GM18511 (cell line): ENCODE measurements around the gene UVSSA.

ENCODE experiments used
- ATAC-seq: cut with Tn5 transposase; IDR thresholded peaks from one replicate; pipeline ENCODE4 v1.9.1; 2021; ENCODE audit warnings: mild to moderate bottlenecking, moderate library complexity; ENCODE audit not compliant: unreplicated experiment

UVSSA gene

DNA sequence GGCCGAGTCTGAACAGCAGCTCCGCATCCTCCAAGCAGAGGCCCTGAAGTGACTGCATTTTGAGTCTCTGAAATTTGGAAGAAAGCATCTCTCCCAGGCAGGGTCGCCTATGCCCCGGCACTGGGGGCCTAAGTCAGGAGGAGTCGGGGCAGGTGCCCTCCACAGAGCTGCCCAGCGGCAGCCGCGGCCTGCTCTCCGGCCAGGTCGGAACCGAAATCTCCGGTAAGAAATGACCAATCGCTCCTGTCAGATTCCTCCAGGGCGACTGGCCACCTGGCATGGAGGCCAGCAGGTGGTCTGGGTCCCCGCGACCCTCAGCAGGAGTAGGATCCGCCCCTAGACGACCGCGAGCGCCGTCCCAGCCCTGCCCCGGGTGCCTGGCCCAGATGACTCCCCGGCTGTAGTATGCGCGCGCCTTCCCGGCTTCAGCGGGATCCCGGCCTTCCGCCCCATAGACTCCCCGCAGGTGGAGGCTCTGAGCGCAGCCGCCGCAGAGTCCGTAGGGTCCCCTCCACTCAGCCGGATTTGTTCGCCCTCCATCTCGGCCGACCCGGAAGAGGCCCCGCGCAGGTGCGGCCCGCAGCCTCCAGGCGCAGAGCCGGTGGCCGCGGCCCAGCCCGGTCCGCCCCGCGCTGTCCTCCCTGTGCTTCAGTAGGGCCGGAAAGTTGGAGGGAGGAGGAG, 57.7 kb downstream of the UVSSA start:
- ATAC-seq, result no peak

DNA sequence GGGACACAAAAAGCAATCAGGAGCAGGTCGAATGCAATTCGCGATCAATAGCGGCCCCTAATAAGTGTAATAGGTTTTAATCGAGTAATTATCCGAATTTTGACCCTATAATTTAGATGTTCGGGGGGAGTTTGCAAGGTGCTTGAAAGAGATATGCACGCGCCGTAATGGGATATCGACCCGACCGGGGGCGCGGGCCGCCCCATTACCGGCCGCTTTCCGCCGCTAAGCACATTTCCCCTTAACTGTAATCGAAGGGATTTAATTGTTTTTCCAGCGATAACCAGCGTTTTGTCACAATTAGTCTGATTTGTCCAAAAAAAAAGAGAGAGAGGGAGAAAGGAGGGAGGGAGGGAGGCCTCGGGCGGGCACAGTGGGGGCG, 58.2 kb downstream of the UVSSA start:
- ATAC-seq, result no peak

DNA sequence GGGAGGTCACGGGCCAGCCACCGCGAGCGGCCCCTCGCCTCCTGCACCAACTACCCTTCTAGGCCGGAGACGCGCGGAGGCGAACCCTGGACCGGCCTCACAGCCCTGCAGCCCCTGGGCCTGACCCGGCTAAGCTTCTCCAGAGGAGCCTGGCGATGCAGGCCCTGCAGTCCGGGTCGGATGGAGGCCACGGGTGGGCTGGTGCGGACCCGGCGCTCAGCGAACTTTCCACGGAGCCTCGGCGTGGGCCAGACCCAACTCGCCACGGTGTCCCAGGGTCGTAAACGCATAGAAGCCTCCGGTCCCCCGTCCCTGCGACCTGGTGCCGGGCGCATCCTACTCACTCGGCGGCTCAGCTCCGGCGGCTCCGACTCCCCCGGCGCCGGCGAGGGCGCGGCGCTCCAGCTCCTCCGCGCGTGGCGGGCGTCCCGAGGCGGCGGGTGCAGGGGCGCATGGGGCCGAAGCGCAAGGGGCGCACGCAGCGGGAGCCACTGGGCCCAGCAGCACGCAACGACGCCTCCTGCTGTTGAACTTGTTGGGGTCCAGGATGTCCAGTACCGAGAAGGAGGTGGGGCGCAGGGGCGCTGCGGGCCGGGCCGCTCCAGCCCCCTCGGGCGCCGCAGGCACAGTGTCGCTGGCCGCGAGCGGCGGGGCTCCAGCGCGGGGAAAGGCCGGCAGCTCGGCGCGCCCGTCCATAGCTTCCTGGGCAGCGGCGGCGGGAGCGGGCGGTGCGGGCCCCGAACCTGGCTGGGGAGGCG, 58.8 kb downstream of the UVSSA start:
- ATAC-seq, result no peak

DNA sequence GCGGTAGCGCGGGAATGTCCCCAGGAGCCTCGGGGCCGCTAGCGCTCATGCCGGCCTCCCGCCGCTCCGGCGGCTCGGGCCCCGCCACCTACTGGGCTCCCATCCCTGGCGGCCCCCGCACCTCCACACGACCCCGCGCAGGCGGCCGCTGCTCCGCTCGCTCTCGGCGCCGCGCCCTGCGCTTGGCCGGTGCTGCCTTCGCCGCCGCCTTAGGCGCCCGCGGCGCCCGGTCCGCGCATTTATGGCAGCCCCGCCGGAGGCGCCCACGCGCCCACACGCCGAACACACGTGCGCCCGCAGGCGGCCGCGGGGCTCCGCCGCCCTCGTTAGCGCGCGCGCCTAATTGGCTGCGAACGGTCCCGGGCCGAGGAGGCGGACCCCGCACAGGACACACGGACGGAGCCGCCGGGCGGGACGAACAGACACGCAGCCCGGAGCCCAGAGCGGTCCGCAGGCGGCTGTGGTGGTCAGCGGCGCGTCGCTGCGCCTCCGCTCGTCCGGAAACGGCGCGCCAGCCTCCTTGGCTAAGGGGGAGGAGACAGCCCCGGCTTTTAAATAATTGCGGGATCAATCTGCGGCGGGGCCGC, 59.5 kb downstream of the UVSSA start, which contains the start of gene NKX1-1:
Gene NKX1-1 (minus strand): TSS at position 49 of the 587 bp plus-strand sequence. CDS start 0 bp downstream, at position 49.
- ATAC-seq, result no peak

DNA sequence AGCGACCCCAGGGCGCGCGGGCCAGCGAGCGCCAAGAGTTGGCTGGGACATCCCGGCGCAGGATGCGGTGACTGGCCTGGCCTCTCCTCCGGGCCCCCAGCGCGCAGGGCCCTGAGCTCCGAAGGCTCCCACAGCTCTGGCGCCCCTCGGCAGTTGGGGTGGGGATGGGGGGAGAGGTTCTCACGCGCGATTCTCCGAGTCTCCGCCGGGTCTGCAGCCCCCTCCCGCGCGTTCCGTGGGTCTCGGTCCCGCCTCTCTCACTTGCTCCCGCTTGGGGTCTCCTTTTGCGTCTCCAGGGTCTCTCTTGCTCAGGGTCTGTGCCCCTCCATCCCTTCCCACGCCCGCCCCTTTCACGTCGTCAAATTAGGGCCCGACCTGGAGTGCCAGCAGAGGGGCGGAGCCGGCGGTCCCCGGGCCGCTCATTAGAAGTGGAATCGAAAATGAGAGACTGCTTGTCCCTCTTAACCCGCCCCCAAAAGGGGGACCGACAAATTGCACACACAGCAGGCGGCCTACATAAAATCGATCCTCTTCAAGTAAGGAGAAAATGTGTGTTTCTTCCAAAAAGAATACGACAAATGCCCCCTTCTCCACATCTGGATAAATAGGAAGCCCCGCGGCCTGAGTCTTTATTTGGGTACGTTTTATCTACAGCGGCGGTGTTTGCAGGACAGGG, 60.1 kb downstream of the UVSSA start:
- no peak for ATAC-seq

DNA sequence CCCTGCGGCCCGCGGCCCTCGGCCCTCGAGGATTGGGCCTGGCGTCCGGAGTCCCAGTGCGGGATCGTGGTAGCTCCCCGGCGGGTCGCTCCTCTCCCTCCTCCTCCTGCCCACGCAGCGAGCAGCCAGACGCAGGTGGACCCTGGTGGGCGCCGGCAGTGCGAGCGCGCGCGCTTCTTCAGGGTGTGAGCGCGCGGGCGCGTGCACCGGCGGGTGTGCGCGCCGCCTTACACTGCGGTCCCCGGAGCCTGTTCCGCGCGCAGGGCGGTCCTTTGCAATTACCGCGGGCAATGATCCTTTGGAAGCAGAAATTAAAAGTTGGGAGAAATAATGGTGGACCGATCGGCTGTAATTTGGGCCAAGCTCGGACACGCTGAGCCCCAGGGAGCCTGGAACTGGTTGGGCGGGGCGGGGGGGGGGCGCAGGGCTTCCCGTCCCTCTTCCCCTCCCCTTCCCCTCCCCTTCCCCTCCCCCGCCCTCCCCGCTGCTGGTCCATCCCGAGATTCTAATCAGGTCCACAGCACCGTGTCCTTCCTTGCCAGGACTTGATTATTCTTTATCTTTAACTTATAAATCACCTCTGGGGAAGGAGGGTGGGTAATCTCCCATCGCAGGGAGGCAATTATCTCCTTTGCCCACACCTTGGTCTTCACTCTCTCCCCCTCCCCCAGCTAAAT, 60.8 kb downstream of the UVSSA start:
- no peak for ATAC-seq

DNA sequence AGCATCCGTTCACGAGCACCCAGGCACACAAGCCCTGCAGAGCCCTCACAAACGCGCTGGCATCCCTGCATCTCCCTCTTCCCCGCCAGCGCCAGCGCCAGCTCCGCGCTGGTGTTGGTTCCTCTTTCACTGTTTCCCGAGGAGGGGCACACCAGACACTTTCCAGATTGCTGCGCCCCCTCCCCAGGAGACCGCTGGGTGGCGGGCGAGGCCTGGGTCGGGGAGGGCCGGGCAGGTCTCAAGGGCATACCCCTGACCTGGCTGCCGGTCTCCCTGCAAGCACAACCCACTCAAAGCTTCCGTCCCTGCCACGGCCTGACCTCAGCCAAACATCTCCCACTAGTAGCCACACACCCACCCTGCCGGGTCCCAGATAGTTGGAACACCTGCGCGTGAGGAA, 61.4 kb downstream of the UVSSA start:
- ATAC-seq, result no peak

DNA sequence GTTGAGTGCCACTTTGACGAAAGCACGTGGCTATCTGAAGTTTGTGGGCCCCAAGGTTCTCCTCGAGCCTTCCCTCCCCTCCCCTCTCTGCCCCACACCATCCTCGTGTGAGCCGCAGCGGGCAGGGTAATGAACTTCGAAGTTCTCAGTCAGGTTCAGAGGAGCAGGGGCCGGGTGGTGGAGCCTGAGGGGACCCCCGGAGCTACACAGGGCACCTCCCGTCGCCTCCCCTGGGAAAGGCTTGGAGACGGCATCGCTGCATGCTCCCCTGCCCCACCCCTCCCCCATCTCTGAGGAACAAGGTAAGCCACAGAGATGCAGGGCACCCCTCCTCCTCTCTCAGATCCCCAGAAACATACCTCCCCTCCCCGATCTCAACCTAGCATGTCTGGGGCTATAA, 62.1 kb downstream of the UVSSA start:
- no peak for ATAC-seq

DNA sequence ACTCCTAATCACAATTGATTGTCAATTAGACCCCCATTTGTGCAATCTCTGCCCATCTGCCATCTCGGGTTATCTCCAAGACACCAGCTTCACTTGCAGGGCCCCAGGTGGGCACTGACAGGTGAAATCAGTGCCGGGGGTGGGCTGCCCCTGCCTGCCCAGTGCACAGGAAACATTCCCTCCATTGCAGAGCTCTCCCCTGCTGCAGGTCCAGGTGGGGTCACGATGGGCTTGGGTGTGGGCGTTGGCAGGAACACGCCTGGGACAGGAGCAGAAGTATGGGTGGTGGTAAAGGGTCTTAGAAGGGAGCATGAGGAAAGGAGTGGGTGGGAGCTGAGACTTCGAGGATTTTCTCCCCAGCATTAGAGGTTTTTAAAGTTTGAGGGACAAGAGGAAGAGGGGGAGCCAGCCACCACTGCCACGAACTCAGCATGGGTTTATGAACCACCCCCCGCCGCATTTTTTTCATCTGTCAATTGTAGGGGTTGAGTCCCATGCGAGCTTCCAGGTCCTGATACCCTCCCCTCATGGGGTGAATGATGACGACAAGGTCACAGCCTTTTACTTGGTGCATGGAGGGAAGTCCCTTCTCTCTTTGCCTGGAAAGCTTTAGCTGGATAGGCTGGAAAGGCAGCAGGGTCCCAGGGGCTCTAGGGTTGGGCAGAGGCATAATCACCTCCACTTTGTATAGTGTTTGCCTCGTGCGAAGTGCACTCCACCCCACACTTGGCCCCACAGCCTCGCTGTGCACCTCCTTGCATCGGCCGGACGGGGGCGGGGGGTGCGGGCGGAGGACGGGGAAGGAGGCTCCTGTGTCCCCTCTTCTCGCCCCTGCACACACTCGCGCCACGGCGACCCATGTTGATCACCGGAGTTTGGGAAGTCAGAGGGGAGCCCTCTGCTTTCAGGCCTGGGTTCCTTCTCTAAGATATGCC, 62.8 kb downstream of the UVSSA start:
- no peak for ATAC-seq

DNA sequence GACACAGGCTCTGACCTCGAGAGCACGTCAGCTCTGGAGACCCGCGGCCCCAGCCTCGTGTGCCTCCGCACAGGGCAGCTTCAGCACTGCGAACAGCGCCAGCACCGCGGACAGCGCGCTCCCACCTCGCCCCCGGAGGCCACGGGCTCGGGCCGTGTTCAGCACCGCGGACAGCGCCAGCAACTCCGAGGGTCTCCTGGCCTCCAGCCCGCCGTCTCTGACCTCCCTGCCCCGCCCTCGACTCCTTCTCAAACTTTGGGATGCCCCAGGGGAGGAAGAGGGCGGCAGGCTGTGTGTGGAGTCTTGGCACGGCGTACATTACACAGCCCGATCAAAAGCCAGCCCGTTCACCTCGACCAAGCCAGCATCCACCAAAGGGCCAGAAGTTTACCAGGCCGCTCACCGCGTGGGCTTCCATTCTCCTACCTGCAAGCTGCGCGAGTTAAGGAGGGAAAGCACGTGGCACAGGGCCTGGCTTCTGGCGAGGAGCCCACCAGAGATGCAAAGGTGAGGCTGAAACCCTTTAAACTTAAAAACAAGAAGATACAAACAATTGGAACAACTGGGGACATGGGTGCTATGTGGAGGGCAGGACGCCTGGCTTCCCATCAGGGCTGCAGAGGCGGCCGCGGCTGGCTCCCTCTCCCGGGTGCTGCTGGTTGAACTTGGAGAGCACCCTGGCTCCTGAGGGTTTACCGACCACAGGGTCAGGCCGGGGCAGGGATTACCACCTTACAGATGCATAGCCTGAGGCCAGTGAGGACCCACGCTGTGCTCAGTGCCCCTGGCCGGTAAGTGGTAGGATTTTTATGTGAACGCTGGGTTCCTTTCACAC, 63.7 kb downstream of the UVSSA start:
- no peak for ATAC-seq

DNA sequence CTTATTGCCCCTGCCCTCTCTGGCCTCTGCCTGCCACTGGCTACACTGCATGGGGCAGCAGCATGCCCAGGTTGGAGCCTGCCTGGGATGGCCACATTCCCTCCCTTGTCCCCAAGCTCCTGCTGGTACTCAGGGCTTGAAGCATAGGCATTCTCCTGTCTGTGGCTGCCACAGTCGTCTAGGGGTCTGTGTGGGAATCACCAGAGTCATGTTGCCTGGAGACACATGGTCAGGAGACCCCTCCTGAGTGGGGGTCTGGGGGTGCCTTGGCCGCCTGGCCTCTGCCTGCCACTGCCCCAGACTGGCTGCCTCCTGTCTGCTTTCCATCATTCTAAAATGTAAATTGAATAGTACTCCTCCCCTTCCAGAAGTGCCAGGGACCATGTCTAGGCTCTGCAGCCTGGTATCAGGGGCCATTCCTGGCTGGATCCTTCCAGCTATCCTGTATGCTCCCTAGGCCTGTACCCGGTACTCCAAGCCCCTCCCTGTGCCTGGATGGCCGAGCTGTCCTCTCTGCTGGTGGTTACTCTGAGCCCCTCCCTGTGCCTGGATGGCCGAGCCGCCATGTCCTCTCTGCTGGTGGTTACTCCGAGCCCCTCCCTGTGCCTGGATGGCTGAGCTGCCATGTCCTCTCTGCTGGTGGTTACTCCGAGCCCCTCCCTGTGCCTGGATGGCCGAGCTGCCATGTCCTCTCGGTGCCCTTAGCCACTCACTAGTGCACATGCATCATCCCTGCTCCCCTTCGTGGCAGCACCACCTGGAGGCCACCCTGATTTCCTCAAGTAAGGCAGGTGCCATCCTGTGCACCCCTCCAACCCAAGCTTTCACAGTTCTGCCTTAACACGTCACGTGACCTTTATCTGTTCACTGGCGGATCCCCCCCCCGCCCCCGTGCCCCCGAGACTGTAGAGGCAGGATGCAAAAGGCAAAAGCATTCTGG, 64.7 kb downstream of the UVSSA start:
- ATAC-seq, result no peak

DNA sequence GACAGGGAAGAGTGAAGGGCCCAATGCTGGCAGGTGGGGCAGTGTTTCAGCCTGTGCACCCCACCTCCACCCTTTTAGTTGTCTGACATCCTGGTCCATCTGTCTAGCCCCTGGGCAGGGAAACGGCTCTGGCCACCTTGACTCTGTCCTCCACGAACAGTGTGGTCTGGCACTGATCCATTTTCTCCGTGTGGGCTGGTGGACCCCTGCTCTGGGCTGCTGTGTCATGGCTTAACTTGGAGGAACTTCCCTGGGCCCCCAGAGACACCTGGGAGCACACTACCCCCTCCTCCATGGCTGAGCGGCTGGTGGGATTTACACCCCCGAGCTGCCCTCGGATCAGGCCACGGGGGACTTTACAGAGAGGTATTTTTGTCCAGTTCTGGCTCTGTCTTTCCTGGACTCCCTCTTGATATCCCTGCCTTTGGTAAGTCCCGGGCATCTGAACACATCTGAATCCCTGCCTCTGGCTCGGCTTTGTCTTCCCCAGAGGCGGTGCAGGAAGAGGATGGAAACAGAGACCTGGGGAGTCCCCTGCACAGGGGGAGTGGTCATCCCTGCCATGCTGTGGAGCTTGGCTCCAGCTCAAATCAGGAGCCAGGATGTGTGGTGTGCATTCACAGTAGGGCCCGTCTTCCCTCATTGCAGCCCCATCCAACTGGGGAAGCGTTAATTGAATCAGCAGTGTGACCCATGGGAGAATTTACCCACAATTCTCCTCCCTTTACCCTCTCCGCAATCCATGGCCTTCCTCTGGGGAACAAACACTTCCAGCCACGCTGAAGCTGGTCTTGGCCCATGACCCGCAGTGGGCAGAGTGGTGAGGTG, 65.6 kb downstream of the UVSSA start:
- no peak for ATAC-seq

DNA sequence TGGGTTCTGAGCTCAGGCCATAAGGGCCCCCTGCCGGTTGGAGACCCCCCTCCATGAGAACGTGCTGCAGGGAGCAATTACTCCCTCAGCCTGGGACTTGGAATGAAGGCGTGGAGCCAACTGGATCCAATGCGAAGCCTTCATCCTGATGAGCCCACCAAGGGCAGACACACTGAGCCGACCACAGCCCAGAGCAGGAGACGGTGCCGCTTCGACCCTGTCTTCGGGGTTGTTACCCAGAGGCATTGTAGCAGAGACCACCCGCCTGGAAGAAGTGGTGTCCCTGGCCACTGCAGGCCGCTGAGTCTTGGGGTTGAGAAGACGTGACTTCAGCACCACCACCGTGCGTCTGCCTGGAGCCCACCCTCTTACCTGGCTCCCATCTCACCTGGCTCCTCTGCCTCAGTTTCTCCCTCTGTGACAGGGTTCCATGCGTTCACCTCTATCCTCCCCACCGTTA, 66.2 kb downstream of the UVSSA start:
- ATAC-seq, result no peak

DNA sequence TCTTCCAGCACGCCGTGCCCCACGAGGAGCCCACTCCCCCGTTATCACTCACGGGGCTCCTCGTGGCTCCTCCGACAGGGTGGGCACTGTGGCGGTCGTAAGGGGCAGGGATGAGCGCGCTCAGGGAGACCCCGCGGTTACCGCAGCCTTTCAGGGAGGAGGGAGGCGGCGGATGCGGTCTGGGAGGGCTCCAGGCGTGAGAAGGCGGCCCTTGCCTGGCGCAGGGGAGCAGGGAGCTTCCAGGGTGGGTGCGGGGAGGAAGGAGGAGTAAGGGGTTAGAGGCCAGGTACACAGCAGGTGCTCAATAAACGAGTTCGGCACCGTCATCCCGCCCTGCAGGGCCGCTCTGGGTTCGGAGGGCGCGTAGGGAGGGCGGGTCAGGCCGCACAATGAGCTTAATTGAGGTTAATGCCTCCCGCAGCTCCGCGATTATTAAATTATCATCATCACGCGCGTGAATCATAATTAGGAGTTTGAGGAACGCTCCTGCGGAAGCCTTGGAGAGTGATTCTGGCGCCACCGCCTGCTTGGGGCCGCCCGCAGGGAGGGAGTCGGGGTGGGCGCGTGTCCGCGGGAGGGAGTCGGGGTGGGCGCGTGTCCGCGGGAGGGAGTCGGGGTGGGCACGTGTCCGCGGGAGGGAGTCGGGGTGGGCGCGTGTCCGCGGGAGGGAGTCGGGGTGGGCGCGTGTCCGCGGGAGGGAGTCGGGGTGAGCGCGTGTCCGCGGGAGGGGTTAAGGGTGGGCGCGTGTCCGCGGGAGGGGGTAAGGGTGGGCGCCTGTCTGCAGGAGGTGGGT, 66.9 kb downstream of the UVSSA start:
- ATAC-seq, result no peak

DNA sequence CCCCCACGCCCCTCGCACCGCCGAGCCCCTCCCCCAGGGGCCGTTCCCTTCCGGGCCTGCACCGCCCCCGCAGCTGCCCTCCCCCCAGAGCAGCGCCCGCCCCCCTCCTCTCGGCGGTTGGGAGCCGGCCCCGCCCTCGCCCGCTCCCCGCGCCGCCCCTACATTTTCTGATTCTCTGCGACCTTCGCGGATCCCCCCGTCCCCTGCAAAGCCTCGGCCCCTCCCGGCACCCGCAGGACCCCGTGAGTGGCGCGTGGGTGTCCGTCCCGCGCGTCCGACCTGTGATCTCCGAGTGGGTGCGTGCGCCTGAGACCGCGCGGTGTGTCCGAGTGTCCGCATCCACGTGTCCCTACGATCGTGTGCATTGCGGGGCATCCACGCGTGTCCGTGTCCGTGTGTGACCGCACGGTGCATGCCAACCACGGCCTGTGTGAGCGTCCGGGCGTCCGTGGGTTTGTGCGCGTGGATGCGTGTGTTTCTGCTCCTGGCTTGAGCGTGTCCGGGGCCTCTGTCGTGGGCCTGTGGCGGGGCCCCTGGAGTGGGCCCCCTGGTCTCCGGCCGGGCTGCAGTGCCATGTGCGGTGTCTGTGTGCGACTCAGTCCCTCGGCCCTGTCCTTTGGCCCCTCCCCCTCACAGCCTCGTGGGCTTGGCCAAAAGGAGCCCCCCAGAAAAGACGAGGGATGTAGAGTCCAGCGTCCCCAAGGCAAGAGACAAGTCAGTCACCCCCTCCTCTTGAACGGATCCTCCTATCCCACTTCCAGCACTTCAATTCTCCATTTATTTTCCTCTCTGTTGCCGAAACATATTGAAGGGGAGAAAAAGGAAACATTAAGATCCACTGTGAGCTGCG, 68.0 kb downstream of the UVSSA start:
- ATAC-seq, result no peak

DNA sequence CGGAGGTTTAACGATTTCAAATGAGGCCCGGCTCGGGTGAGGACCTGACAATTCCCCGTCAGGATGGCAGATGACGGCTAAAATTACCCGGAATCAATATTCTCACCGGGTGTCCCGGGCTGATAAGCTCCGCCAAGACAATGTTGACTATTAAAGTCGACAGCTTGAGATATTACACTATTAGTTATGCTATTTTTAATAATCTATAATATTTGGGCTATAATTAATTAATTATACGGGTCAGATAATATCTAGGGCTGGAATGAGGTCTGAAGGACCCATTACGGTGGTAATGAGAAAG, 68.6 kb downstream of the UVSSA start:
- no peak for ATAC-seq
